A549 (cell line): ENCODE results near the gene GPC1. TPM values are rescaled to one million over a fixed set of nuclear protein-coding genes. Genes with fewer than 3 reads are reported as not detected.

Experiments
- ATAC-seq, 2 experiments: fragments of 200-7000 bp in 1 of 2; fragments of >200 bp in 1 of 2; cut with Nextera tagmentation in 1 of 2; cut with Tn5 transposase in 1 of 2; 3 replicates each; pipeline versions ENCODE4 v1.8.0 to v1.9.1; 2018 to 2020; ENCODE audit warnings: mild to moderate bottlenecking in 1 of 2, moderate library complexity in 1 of 2
- CTCF ChIA-PET: fragments of 300-600 bp; sonication (Branson Sonifier 250); formaldehyde crosslinking; extraction: SDS; loops from one replicate; lab custom pipeline; 2021; ENCODE audit warnings: antibody characterized with exemption, inconsistent platforms; lab: Yijun Ruan, JAX
- POLR2A ChIA-PET: fragments of 350-600 bp; formaldehyde crosslinking; extraction: SDS; loops from one replicate; lab custom pipeline; 2021; ENCODE audit warnings: antibody characterized with exemption, inconsistent platforms; lab: Yijun Ruan, JAX
- DNase-seq, 2 experiments: peaks; one replicate each; pipeline versions ENCODE4 v3.0.0 to v3.0.0-alpha.2; 2011 to 2016; ENCODE audit warnings: low read depth in 1 of 2, low spot score in 1 of 2
- FAIRE-seq: peaks from 2 replicates; lab custom pipeline; 2011; peaks lifted over from hg19 to GRCh38; lab: Jason Lieb, UNC
- H3K27ac ChIP-seq, 2 experiments: fragments of >200 bp; sonication (Bioruptor Twin); formaldehyde crosslinking; 3 replicates each; pipeline ENCODE4 v1.5.1; 2016 to 2017
- H3K4me1 ChIP-seq: fragments of >200 bp; sonication (Bioruptor Twin); formaldehyde crosslinking; 3 replicates; pipeline ENCODE4 v1.6.1; 2016
- H3K4me2 ChIP-seq: fragments of >200 bp; sonication (Bioruptor Twin); formaldehyde crosslinking; 3 replicates; pipeline ENCODE4 v1.6.1; 2016
- H3K4me3 ChIP-seq: fragments of >200 bp; sonication (Bioruptor Twin); formaldehyde crosslinking; 3 replicates; pipeline ENCODE4 v1.5.1; 2016
- H3K9me3 ChIP-seq: fragments of >200 bp; sonication (Bioruptor Twin); formaldehyde crosslinking; 3 replicates; pipeline ENCODE4 v1.6.1; 2016
- BCL3 ChIP-seq: fragments of >200 bp; sonication (Bioruptor Twin); formaldehyde crosslinking; IDR thresholded peaks from 3 replicates; pipeline ENCODE4 v1.6.1; 2016
- CBX2 ChIP-seq: fragments of 200-600 bp; sonication (generic); IDR thresholded peaks from 2 replicates; pipeline ENCODE4 v1.6.1; 2016; ENCODE audit warnings: low read depth, mild to moderate bottlenecking, borderline replicate concordance
- CHD2 ChIP-seq: fragments of 150-350 bp; IDR thresholded peaks from 2 replicates; pipeline ENCODE4 v1.6.1; 2014; ENCODE audit warnings: low read length; ENCODE audit not compliant: partially characterized antibody
- EHF ChIP-seq: fragments of 250-450 bp; sonication (Bioruptor Pico); IDR thresholded peaks from 2 replicates; pipeline ENCODE4 v1.5.0; 2020; ENCODE audit warnings: mild to moderate bottlenecking
- EHMT2 ChIP-seq: fragments of 200-600 bp; sonication (generic); IDR thresholded peaks from 2 replicates; pipeline ENCODE4 v1.6.1; 2016; ENCODE audit warnings: antibody characterized with exemption, low read depth, mild to moderate bottlenecking, moderate library complexity
- EP300 ChIP-seq, 2 experiments: fragments of >200 bp; sonication (Bioruptor Twin); formaldehyde crosslinking; IDR thresholded peaks; 2 replicates in 1 of 2; 3 replicates in 1 of 2; pipeline ENCODE4 v1.6.1; 2016 to 2017
- FOSB ChIP-seq: fragments of 250-450 bp; sonication (Bioruptor Pico); IDR thresholded peaks from 2 replicates; pipeline ENCODE4 v1.5.0; 2020; ENCODE audit warnings: mild to moderate bottlenecking, moderate library complexity
- FOXS1 ChIP-seq: fragments of 250-450 bp; sonication (Bioruptor Pico); IDR thresholded peaks from 2 replicates; pipeline ENCODE4 v1.5.0; 2020; ENCODE audit warnings: mild to moderate bottlenecking, moderate library complexity
- JUN ChIP-seq, 2 experiments: fragments of >200 bp; sonication (Bioruptor Twin); formaldehyde crosslinking; IDR thresholded peaks; 2 replicates in 1 of 2; 3 replicates in 1 of 2; pipeline ENCODE4 v1.6.1; 2016 to 2017
- JUNB ChIP-seq: fragments of >200 bp; sonication (Bioruptor Twin); formaldehyde crosslinking; IDR thresholded peaks from 2 replicates; pipeline ENCODE4 v1.6.1; 2016
- KDM1A ChIP-seq: fragments of 200-600 bp; sonication (generic); IDR thresholded peaks from 2 replicates; pipeline ENCODE4 v1.6.1; 2016; ENCODE audit warnings: low read depth, mild to moderate bottlenecking
- KDM5A ChIP-seq: fragments of 200-600 bp; sonication (generic); IDR thresholded peaks from 2 replicates; pipeline ENCODE4 v1.6.1; 2016; ENCODE audit warnings: antibody characterized with exemption, mild to moderate bottlenecking
- MYC ChIP-seq: IDR thresholded peaks from 2 replicates; pipeline ENCODE4 v1.6.1; 2012; ENCODE audit warnings: mild to moderate bottlenecking, inconsistent platforms, low read length, improper control_type of control experiment, borderline replicate concordance
- NFE2L2 ChIP-seq: fragments of 150-350 bp; conservative IDR thresholded peaks from 2 replicates; pipeline ENCODE4 v1.6.1; 2014; ENCODE audit warnings: low read length
- PBX3 ChIP-seq: IDR thresholded peaks from 2 replicates; pipeline ENCODE4 v1.6.1; 2012
- PHF8 ChIP-seq: fragments of 200-600 bp; sonication (generic); IDR thresholded peaks from 2 replicates; pipeline ENCODE4 v1.6.1; 2016; ENCODE audit warnings: low read depth, mild to moderate bottlenecking, antibody characterized with exemption, moderate library complexity, borderline replicate concordance
- POLR2AphosphoS2 ChIP-seq: conservative IDR thresholded peaks from 2 replicates; pipeline ENCODE4 v1.6.1; 2012; ENCODE audit warnings: low read length, improper control_type of control experiment, inconsistent platforms
- RCOR1 ChIP-seq: fragments of 150-350 bp; IDR thresholded peaks from 2 replicates; pipeline ENCODE4 v1.6.1; 2014; ENCODE audit warnings: antibody characterized with exemption, low read length, low read depth
- REST ChIP-seq: fragments of 200-600 bp; sonication (generic); IDR thresholded peaks from 2 replicates; pipeline ENCODE4 v1.6.1; 2016; ENCODE audit warnings: antibody characterized with exemption, mild to moderate bottlenecking, moderate library complexity
- ZFP36 ChIP-seq: fragments of 450-650 bp; IDR thresholded peaks from 2 replicates; pipeline ENCODE4 v1.6.1; 2014; ENCODE audit warnings: borderline replicate concordance; ENCODE audit not compliant: partially characterized antibody
- WGBS: methylation state at CpG from one replicate; pipeline ENCODE4 v1.1.6; 2017; ENCODE audit errors: missing lambda C conversion rate; 5-methylcytosine and 5-hydroxymethylcytosine counted together
- polyA plus RNA-seq, 4 experiments: library from polyadenylated mRNA; depleted of rRNA in 3 of 4; stranded (reverse); fragments of >200 nt; fragmentation: RNase III in 1 of 4; extraction: RNeasy Plus Mini Kit Qiagen cat#74134 plus additional on column Dnase treatment in 1 of 4; gene quantifications; 2 replicates in 3 of 4; 3 replicates in 1 of 4; pipeline ENCODE4 v1.2.3, GENCODE V29; 2011 to 2017
- TF ChIP-seq, protein P1 (sequence below): fragments of 250-450 bp; sonication (Bioruptor Pico); IDR thresholded peaks from 2 replicates; pipeline ENCODE4 v1.5.0; 2020; ENCODE audit warnings: low read depth, mild to moderate bottlenecking, moderate library complexity
- TF ChIP-seq, protein P2 (sequence below): fragments of >200 bp; sonication (Bioruptor Twin); formaldehyde crosslinking; IDR thresholded peaks from 2 replicates; pipeline ENCODE4 v1.6.1; 2016
- TF ChIP-seq, protein P3 (sequence below): IDR thresholded peaks from 2 replicates; pipeline ENCODE4 v1.6.1; 2012; ENCODE audit warnings: low read depth, borderline replicate concordance

GPC1 gene
- polyA plus RNA-seq, 2 of the 4 experiments (the other 2 are of a cell fraction): 19.8 to 97.7 TPM

DNA sequence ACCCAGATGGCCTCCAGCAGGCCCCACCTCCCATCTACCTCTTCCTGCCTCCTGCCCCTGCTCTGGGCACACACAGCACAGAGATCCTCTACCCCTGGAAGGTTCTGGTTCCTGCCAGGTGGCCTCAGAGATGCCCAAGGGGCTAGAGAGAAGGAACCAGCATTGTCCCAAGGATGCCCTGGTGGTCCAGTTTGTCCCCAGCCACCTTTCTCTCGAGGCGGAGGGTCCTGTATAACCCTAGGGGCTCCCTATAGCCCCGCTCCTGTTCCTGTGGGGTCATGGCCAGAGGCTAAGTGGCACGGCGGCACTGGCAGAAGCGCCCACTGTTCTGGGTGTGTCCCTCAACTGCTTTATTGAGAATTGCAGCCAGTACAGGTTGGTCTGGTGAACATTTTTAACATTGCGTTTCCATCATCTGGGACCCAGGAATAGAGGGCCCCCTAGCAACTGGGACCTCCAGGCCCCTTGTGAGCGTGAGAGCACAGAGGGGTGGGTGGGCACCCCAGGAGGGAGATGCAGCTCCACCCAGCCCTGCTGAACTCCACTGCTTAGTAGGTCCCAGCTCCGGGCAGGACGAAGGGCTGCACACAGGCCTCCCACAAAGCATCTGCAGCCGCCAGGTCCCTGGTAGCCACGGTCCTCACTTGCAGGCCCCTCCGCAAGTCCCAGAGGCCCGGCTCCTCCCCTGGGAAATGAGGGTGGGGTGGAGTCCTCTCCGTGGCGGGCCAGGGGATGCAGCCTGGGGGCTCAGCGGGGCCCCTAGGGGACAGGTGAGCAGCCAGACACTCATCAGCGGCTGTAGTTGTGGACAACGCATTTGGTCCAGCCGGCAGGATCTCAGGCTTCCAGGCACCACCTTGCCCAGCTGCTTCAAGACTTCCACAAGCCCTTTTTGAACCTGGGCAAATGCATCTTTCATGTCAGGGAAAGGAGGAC lies 33.1 kb downstream of the GPC1 start:
- H3K4me2 ChIP-seq: no peak overlapping the region
- FAIRE-seq (no peak), DNase-seq (no peak), ATAC-seq (peak; percentile 1 to 22; a peak in 4 of 6 replicates)
- TF ChIP-seq FOSB (CRISPR knock-in tag) (no peak), KDM1A (no peak), PBX3 (peak; percentile 28; the same call in 1 of the 2 replicates), FOXS1 (CRISPR knock-in tag) (no peak), CBX2 (no peak), MYC (no peak), PHF8 (no peak), ZFP36 (no peak), EHMT2 (no peak), JUNB (no peak), JUN (IDR thresholded peaks at IDR 0.05) (peak in 1 of 2 experiments; percentile 25; a peak in 2 of 5 replicates), KDM5A (no peak), REST (no peak), EHF (CRISPR knock-in tag) (no peak), EP300 (IDR thresholded peaks at IDR 0.05) (no peak), POLR2AphosphoS2 (0 out of 2 replicates have a peak, but pooled peaks have one; percentile 38), RCOR1 (no peak), BCL3 (no peak), NFE2L2 (no peak), CHD2 (no peak)
- TF ChIP-seq, protein P1, sequence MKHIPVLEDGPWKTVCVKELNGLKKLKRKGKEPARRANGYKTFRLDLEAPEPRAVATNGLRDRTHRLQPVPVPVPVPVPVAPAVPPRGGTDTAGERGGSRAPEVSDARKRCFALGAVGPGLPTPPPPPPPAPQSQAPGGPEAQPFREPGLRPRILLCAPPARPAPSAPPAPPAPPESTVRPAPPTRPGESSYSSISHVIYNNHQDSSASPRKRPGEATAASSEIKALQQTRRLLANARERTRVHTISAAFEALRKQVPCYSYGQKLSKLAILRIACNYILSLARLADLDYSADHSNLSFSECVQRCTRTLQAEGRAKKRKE (CRISPR knock-in tag): no peak
- TF ChIP-seq, protein P2, sequence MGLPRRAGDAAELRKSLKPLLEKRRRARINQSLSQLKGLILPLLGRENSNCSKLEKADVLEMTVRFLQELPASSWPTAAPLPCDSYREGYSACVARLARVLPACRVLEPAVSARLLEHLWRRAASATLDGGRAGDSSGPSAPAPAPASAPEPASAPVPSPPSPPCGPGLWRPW: no peak
- TF ChIP-seq, protein P3, sequence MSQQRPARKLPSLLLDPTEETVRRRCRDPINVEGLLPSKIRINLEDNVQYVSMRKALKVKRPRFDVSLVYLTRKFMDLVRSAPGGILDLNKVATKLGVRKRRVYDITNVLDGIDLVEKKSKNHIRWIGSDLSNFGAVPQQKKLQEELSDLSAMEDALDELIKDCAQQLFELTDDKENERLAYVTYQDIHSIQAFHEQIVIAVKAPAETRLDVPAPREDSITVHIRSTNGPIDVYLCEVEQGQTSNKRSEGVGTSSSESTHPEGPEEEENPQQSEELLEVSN: no peak
- WGBS: 86% methylated on average over 15 of the region's 20 CpGs
- no peak overlapping the region for H3K27ac ChIP-seq
- H3K4me3 ChIP-seq: no peak overlapping the region
- H3K9me3 ChIP-seq: 0 out of 3 replicates have a peak, but pooled peaks cover 9% of the 10 kb centered on the region
- ChIA-PET CTCF (interaction anchor here (0.6 kb wide), 1 partner anchor 143 kb away, joined by 3 read pairs; no protein-coding TSS in a partner anchor), POLR2A (interaction anchor here (1.0 kb wide), 1 partner anchor 9 kb away, joined by 3 read pairs; no protein-coding TSS in a partner anchor)
- H3K4me1 ChIP-seq: no peaks in the 10 kb centered on the region
